ENCODE measurements around the gene RBM38. TPM values are rescaled to one million over a fixed set of nuclear protein-coding genes. Genes with fewer than 3 reads are reported as not detected.
A peak's percentile ranks its signal among the peaks of the same experiment; 100 is the strongest.

RBM38 gene
- total RNA-seq, 2 donors from 2014 or later = 26.9 to 44.8 TPM

DNA sequence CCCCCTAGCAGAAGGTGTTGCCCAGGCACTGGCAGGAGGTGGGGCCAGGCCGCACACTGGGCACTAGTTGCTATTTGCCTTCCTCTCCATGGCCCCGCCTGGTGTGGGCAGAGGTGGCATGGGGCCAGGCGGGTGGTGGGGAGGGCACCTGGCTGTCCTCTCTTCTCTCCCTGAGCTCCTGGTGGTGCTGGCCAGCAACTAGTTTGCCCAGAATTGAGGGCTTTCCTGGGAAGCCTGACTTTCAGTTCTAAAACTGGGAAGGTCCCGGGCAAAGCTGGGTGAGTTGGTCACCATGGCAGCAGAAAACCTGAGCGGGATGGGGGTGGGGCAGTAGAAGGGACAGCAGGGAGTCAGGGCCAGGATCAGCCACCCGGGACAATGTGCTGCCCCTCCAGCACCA is 48.2 kb downstream of the RBM38 start:
- intact Hi-C loops (cut with DNase I, micrococcal nuclease) = loop anchor here in 1 of 2 donors (10.0 kb wide), 1 partner anchor 55 kb away; no protein-coding TSS in a partner anchor
- DNase-seq (peak; percentile 79 to 81), ATAC-seq (peak; percentile 82)

DNA sequence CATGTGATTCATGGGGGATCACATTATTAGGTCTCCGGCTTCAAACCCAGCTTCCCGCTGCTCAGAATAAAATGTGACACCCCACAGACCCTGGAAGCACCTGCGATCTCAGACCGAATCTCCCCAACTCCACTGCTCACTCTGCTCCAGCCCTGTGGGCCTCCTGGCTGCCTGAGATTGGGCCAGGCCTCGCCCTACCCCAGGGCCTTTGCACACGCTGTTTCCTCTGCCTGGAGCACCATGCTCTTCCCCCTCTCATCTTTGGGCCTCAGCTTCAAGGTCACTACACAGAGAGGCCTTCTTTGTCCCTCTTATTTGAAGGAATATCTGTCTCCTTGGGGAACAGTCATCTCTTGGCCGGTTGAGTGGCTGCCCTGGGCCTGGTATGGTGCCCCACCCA is 48.8 kb downstream of the RBM38 start:
- DNase-seq = no peak
- ATAC-seq = no peak
- intact Hi-C loops (cut with DNase I, micrococcal nuclease) = loop anchor here in 1 of 2 donors (10.0 kb wide), 1 partner anchor 55 kb away; no protein-coding TSS in a partner anchor

DNA sequence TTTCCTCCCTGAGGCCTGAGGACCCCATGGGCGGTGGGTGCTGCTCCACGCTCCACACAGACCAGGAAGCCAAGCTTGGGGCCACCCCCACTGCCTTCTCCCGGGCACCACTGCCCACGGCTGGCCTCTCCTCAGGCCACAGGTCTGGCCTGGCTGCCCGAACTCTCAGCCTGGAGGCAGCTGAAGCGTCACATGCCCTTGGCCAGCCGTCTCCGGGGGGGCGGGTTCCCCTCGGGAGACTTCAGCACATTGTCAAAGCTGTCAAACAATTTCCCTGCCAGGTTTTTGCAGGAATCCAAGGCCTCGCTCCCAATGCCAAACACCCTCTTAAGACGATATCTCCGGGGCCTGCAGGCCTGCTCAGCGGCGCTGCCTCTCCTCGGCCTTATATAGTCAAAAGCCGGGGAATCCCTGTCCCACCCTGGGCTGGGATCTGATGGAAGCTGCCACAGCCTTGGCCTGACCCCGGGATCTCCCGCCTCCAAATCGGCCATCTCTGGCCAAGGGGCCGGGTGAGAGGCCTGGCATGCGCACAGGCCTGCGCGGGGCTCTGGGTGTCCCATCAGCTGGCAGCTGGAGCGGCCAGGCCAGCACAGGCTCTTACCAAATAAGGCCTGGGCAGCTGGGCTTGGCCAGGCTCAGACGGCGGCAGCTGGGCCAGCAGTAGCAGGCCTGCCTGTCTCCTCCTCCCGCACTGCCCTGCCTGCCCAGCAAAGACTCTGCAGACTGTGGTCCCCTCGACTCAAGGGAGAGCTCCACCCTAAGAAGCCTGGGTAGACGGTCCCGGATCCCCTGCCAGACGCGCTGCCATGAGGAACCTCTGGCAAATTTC is 49.7 kb downstream of the RBM38 start:
- intact Hi-C loops (cut with DNase I, micrococcal nuclease) = no loop called here
- peak; percentile 25 for ATAC-seq
- peak; percentile 49 to 82 for DNase-seq

DNA sequence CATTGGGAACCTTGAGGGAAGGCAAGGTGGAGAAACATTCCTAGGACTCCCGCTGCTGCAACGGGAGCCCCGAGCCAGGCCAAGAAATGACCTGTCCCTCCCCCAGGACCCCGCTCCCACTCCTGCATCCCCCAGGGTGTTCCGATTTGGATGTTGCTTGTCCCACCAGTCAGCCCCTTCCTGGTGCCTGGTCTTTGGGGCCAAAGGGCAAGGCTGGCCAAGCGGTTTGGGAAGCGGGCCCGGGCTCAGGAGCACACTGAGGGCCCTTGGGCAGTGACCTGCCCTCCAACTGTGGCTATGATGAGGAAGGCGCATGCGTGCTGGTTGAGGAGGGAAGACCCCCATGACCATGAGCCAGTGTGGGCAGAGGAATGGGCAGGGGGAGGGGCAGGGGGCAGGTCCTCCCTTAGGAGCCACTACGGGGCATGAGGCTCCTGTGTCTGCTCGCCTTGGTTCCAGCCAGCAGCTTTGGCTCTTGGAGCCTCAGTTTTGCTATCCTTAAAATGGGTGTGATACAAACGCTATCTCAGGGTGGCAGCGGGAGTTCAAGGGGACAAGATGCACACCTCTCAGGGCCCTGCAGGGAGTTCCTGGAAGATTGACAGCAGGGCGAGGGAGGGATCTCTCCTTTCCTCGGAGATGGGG is 50.4 kb downstream of the RBM38 start:
- ATAC-seq = no peak
- no peak for DNase-seq
- intact Hi-C loops (cut with DNase I, micrococcal nuclease) = no loop called here

DNA sequence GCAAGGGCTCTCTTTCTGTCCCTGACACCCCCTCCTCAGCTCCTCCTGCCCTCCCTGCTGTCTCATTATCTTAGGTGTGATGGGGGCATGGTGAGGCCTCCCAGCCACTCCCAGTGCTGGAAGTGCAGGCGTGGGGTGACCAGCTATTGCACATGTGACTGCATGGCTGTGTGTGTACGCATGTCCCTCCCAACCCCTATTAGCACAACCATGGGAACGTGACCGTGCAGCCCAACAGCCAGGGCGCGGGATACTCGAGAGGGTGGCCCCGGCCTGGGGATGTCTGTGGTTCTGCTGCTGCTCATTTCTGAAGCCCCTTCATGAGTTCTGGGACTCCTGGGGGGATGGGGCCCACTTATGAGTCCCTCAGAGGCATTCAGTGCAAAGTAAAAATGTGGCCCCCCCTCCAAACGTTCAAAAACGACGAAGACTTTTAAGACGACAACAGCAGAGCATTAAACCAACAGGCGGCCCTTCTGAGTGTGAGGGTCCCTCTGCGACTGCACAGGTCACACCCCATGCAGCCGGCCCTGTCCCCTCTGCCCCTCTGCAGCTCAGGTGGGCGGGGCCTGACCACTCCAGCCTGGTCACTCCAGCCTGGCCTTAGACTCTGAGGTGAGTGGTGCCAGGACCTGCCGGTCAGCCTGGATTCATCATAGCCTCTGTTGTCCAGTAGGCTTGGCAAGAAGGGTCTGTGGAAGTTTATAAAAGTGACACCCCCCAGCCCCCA is 51.1 kb downstream of the RBM38 start:
- DNase-seq = no peak
- ATAC-seq = no peak
- intact Hi-C loops (cut with DNase I, micrococcal nuclease) = no loop called here

DNA sequence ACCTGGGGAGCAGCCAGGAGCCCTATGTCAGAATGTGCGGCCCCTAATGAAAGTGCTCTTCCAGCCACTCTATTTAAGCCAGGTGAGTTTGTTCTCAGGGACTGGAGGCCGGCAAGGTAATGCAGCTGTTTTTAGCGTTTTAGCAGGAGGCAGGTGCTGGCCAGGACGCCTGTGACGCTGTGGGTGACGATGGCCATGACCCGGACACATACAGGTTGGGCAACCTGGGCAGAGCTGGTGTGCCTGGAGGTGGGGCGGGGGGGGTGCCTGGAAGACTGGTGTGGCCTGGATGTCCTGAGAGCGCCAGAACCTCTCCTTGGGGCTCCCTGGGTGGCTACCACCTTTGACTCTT is 51.7 kb downstream of the RBM38 start:
- intact Hi-C loops (cut with DNase I, micrococcal nuclease) = no loop called here
- DNase-seq (no peak), ATAC-seq (no peak)

DNA sequence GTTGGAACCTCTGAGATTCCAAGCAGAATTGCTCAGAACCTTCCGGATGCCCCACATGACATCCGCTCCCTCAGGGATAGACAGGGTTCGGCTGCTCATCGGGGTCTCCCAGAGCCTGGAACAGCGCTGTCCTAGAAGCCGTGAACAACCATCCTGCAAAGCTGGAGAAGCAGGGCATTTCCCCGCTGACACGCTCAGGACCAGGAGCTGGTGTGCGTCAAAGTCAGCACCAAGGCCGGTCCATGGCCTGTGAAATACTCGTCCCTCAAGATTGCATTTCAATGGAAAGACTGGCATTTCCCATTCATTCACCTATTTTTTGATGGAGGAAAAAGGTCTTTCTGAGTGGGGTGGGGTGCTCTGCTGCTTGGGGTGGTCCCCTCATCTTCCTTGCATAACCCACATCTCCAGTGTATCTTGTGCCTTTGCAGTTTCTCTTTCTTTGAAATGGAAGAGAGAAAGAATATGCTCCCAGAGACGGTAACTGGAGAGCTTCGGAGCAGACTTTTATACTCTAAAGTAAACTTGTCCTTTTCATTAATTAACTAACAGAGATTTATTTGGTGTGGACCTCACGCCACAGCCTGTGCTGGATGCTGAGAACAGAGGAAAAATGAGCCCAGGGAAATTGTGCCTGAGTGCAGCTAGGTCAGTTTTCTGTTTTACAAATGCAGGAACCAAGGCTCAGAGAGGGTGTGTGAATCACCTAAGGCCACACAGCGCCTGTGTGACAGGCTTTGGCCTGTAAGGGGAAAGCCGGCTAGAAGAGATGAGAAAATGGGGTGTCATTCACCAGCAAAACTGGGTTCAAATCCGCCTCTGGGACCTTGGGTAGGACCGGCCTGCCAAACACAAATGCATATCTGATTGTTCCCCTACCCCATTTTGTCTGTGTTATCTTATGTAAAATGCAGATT is 52.4 kb downstream of the RBM38 start:
- DNase-seq (no peak), ATAC-seq (no peak)
- intact Hi-C loops (cut with DNase I, micrococcal nuclease) = no loop called here

DNA sequence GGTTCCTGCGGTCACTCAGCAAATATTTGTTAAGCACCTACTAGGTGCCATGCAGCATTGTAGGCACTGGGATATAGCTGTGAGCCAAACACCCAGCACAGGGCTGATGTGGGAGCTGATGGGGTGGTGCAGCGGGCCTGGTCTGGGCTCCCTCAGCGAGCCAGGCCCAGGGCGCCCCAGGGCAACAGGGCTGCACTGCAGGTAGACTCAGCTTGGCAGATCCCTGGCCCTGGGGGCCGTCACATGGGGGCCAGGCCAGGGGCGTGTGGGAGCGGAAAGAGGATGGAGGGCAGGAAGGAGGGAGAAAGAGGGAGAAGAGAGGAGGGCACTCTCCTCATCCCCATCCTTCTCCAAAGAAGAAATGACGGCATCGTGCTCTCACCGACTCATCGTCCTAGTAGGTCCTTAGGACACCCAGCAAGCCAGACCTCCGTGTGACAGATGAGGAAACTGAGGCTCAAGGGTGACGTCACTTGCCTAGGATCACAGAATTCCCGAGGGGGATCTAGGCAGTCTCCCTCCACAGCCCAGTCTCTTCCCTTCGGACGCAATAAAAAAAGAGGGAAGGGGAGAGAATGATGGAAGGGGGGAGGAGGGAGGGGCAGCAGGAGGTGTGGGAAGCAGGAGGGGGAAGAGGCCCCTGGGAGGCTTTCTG is 53.3 kb downstream of the RBM38 start:
- intact Hi-C loops (cut with DNase I, micrococcal nuclease) = no loop called here
- no peak for ATAC-seq

DNA sequence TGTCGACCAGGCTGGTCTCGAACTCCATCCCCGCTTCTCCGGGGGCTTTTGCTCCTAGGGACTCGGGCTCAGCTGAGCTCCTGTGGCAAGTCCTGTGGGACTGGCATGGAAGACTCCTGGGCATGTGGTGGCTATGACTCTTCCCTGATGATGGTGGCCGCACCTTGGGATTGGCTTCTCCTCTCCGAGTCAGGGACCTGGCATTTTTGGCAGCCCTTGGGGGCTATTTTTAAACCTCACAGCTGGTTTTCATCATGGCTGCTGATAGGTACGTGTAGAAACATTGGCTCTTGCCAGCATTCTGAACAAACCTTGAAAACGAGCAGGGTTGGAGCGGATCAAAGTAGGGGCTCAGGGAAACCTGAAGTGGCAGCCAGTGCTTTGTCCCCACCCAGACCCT is 54.1 kb downstream of the RBM38 start:
- DNase-seq = peak in 1 of 2 donors; percentile 78
- no peak for ATAC-seq
- intact Hi-C loops (cut with DNase I, micrococcal nuclease) = no loop called here

More for the DNA sequence above, 53.3 kb downstream of the RBM38 start:
- no peak for DNase-seq

DNA sequence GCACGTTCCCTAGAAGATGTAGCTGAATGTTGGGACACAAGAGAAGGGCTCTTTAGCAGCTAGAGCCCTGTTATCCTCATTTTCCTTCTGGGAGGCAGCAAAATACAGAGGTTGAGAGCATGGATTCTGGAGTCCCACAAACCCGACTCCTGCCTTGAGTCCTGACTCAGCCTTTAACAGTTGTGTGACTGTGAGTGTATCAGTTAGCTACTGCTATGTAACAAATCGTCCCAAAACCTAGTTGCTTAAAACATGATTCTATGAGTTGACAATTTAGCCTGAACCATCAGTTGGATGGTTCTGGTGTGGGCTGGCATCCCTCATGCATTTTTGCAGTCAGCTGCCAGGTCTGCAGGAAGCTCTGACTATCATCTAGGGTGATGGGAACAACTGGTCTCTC is 54.6 kb downstream of the RBM38 start:
- no peak for DNase-seq
- intact Hi-C loops (cut with DNase I, micrococcal nuclease) = no loop called here
- ATAC-seq = no peak

DNA sequence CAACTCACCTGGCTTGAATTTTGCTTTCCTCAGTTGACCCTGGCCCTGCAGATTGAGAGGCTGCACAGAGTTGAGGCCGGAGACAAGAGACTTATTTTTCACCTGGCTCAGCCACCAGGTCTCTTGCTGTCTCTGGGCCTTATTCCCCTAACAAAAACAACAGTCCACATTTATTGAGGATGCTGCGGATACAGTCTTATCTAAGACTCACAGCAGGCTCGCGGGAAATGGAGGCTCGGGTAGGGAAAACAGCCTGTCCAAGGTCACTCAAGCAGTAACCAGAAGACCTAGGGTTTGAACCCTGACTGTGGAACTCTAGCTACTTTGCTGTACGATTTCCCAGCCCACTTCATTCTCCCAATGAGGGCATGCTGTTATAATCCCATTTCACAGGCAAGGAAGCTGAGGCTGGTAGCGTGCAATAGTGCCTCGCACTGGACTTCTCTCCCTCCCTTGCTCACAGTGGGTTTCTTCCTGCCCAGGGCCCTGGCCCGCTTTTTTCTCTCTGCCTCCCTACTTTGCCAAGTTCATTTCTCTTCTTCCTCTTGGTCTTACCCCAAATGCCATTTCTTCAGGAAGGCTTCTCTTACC is 57.7 kb downstream of the RBM38 start:
- ATAC-seq (no peak), DNase-seq (no peak)
- intact Hi-C loops (cut with DNase I, micrococcal nuclease) = no loop called here

DNA sequence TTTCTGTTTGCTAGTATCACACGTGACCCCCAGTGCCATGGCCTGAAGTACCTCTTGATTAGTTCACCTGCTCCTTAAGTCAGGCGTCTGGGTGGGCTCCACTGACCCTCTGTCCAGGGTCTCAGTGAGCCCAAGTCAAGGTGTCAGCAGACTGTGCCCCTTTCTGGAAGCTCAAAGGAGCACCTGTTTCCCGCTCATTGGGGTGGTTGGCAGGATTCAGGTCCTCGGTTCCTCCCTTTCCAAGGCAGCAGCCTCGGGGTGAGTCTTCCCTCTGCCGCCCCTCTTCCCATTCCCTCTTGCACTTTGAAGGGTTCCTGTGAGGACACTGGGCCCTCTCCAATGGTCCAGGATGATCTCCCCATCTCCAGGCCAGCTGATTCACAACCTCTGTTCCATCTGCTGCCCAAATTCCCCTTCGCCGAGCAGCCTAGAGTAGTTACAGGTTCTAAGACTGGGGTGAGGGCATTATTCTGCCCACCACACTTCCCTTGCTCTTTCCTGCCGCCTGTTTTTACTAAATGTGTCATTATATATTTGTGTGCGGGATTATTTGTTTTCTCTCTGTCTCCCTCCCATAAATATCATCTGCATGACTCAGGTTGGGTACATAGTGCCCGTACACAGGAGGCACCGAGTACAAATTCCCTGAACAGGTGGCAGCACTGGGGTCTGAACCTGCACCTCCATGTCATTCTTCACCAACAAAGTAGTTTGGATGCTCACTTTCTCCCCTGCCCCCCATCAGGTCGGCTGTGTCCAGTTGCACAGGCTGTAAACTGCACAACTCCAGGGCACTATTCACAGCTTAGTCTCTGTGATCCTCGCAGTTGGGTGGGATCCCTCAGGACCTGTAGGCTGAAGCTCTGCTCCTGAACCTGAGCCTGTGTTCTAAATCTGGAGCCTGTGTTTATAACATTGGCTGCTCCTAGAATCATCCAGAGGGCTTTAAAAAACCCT is 58.5 kb downstream of the RBM38 start:
- no peak for ATAC-seq
- DNase-seq = no peak

DNA sequence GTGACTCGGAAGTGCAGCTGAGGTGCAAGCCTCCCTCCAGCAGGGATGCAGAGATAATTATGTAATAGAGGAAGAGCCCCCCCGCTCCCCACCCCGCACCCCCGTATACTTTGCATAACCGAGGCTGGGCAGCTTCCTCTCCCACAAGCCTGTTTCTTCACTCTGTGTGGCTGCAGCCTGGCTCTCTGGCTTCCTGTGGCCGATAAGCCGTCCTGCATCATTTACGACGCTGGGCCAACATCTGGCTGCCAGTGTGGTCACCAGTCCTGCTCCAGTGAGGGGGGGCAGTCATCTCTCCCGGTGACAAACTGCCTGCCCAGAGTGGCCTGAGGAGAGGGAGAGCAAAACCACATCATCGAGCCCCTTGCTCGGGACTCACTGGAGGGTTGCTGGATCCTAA is 59.2 kb downstream of the RBM38 start:
- ATAC-seq (peak; percentile 56), DNase-seq (peak; percentile 56 to 71)
- intact Hi-C loops (cut with DNase I, micrococcal nuclease) = no loop called here

More for the DNA sequence above, 58.5 kb downstream of the RBM38 start:
- intact Hi-C loops (cut with DNase I, micrococcal nuclease) = no loop called here

DNA sequence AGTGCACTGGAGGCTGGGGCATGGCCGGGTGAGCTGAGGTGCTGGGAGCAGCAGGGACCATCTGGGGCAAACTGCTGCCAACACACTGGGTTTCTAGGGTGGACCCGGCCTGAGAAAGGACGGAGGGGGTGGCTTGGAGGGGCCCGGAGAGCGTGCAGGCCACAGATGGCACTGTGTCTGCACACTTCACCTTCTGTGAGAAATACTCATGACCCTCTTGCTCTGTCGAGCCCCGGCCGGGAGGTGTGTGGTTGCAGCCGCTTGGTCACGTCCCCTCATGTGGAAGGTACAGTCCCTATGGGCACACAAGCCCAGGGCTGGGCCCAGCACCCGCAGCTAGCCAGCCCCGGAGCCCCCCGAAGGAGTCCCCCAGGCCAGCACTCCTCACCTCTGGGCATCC is 59.7 kb downstream of the RBM38 start:
- intact Hi-C loops (cut with DNase I, micrococcal nuclease) = no loop called here
- ATAC-seq (no peak), DNase-seq (no peak)

DNA sequence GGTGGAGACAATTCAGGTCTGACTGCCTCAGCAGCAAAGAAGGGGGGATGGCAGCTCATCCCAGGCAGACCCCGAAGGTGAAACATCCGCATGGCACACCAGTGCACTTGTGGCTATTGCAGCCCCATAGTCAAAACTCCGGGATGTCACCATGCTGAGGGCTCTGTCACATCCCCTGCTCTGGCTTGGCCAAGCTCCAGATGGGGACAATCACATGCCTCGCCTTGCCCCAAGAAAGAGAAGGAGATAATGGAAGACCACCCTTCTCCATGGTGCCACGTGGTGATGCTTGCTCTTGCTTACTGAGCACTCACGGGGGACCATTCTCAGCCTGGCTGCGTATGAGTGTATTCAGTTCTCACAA is 60.2 kb downstream of the RBM38 start:
- ATAC-seq = no peak
- DNase-seq = no peak
- intact Hi-C loops (cut with DNase I, micrococcal nuclease) = no loop called here

DNA sequence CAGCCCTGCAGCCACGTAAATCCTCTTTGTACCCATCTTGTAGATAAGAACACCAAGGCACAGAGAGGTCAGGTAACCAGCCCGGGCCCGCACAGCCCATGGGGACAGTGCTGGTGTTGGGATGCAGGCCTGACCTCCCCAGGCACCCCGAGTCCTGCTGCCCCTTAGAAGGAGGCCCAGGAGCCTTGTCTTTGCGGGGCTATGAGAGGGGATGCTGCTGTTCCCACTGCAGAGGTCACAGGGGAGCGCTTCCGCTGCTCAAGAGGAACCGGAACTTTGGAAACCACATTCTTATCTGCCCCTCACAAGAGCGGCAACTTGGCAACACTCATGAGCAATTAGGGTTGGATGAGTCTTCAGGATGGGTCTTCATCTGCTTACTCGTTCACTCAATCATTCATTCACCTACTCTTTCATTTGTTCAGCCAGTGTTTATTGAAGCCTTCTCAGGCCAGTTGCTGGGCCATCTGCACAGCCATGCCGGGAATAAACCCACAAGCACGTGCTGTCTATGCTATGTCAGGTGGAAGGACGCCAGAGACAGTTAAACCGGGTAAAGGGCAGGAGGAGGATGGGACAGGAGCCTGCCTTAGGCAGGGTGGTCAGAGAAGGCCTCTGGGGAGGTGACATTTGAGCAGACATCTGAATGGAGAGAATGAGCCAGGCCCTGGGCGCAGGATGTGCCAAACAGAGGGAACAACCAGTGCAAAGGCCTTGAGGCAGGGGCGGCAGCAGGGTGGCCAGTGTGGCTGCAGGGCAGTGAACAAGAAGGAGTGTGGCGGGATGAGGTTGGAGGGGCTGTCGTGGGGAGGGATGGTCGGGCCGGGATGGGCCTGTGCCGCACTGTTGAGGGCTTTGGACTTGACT is 60.8 kb downstream of the RBM38 start:
- ATAC-seq (peak; percentile 40), DNase-seq (no peak)
- intact Hi-C loops (cut with DNase I, micrococcal nuclease) = no loop called here

Measured in left colon (tissue), 2 donors.